ENCODE data around the gene TCERG1L. TPM values are rescaled to one million over a fixed set of nuclear protein-coding genes. Genes with fewer than 3 reads are reported as not detected.
A peak's percentile ranks its signal among the peaks of the same experiment; 100 is the strongest.

TCERG1L gene
- total and polyA plus RNA-seq, 9 of the 15 experiments (the other 6 are each of a cell fraction or from before 2014, with no cell fraction given): not detected

DNA sequence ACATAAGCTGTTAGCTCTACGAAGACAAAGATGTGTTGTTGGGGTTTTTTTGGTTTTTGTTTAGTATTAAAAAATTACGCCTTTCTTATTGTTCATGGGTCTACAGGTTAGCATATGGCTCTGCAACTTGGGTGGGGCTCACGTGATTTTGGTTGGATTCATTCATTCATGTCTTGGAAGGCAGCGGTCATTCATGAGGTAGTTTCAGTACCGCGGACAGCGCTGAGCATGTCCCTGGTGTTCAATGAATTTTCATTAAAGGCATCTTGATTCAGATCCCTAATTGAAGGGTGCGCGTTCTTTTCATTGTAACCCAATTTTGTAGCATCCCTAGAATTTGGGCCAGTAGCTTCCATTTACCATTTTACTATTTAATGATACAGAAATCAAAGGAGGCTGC, 42.9 kb upstream of the TCERG1L start:
- H3K27ac ChIP-seq (ENCODE audit: extremely low read depth, low read depth, low read length): no peak overlapping the region
- no peaks in the 10 kb centered on the region for H4K20me1 ChIP-seq (replicated peaks; ENCODE audit: control insufficient read depth, insufficient read depth, low read length)
- no TSS peak for BruUV-seq (replicated peaks)
- no peaks in the 10 kb centered on the region for H3K27me3 ChIP-seq (ENCODE audit: control insufficient read depth in 2 of 2, insufficient read depth in 2 of 2, low read length in 2 of 2)
- no peak overlapping the region for H3K9ac ChIP-seq (ENCODE audit: insufficient read depth in 1 of 2, low read depth in 2 of 2, low read length in 2 of 2)
- no peaks in the 10 kb centered on the region for H3K9me3 ChIP-seq (replicated peaks; ENCODE audit: control insufficient read depth, insufficient read depth, low read depth, low read length)
- in situ Hi-C loops (cut with MboI) (no loop called here), intact Hi-C loops (cut with micrococcal nuclease) (no loop called here)
- no peaks in the 10 kb centered on the region for H3K9me1 ChIP-seq (ENCODE audit: control insufficient read depth, insufficient read depth, low read length)
- POLR2A ChIA-PET: no interaction called here
- no peak for TF ChIP-seq ZNF668 (CRISPR knock-in tag; IDR thresholded peaks at IDR 0.05)
- TF ChIP-seq ZNF24 (IDR thresholded peaks at IDR 0.05): peak; percentile 56; the same call in 1 of the 2 replicates
- no peak for TF ChIP-seq FOXA3 (CRISPR knock-in tag; conservative IDR thresholded peaks at IDR 0.05 in 1 of 2, IDR thresholded peaks at IDR 0.05 in 1 of 2)
- TF ChIP-seq SMARCE1 (IDR thresholded peaks at IDR 0.05): no peak
- no peak for TF ChIP-seq NCOA6 (IDR thresholded peaks at IDR 0.05)
- no peak for TF ChIP-seq LARP7 (IDR thresholded peaks at IDR 0.05)
- TF ChIP-seq, protein P1, sequence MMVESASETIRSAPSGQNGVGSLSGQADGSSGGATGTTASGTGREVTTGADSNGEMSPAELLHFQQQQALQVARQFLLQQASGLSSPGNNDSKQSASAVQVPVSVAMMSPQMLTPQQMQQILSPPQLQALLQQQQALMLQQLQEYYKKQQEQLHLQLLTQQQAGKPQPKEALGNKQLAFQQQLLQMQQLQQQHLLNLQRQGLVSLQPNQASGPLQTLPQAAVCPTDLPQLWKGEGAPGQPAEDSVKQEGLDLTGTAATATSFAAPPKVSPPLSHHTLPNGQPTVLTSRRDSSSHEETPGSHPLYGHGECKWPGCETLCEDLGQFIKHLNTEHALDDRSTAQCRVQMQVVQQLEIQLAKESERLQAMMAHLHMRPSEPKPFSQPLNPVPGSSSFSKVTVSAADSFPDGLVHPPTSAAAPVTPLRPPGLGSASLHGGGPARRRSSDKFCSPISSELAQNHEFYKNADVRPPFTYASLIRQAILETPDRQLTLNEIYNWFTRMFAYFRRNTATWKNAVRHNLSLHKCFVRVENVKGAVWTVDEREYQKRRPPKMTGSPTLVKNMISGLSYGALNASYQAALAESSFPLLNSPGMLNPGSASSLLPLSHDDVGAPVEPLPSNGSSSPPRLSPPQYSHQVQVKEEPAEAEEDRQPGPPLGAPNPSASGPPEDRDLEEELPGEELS (CRISPR knock-in tag; IDR thresholded peaks at IDR 0.05; ENCODE audit: borderline replicate concordance): no peak
- TF ChIP-seq MIER1 (IDR thresholded peaks at IDR 0.05; ENCODE audit: low read depth): peak; percentile 83
- peak; percentile 92 for TF ChIP-seq EHMT2 (IDR thresholded peaks at IDR 0.05)
- no peak for TF ChIP-seq OTX1 (CRISPR knock-in tag; IDR thresholded peaks at IDR 0.05)
- no peak for TF ChIP-seq ZNF780A (CRISPR knock-in tag; IDR thresholded peaks at IDR 0.05)
- TF ChIP-seq E2F3 (CRISPR knock-in tag; IDR thresholded peaks at IDR 0.05): no peak
- TF ChIP-seq, protein P2, sequence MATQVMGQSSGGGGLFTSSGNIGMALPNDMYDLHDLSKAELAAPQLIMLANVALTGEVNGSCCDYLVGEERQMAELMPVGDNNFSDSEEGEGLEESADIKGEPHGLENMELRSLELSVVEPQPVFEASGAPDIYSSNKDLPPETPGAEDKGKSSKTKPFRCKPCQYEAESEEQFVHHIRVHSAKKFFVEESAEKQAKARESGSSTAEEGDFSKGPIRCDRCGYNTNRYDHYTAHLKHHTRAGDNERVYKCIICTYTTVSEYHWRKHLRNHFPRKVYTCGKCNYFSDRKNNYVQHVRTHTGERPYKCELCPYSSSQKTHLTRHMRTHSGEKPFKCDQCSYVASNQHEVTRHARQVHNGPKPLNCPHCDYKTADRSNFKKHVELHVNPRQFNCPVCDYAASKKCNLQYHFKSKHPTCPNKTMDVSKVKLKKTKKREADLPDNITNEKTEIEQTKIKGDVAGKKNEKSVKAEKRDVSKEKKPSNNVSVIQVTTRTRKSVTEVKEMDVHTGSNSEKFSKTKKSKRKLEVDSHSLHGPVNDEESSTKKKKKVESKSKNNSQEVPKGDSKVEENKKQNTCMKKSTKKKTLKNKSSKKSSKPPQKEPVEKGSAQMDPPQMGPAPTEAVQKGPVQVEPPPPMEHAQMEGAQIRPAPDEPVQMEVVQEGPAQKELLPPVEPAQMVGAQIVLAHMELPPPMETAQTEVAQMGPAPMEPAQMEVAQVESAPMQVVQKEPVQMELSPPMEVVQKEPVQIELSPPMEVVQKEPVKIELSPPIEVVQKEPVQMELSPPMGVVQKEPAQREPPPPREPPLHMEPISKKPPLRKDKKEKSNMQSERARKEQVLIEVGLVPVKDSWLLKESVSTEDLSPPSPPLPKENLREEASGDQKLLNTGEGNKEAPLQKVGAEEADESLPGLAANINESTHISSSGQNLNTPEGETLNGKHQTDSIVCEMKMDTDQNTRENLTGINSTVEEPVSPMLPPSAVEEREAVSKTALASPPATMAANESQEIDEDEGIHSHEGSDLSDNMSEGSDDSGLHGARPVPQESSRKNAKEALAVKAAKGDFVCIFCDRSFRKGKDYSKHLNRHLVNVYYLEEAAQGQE (IDR thresholded peaks at IDR 0.05; ENCODE audit: borderline replicate concordance): peak; percentile 94
- TF ChIP-seq, protein P2 (CRISPR knock-in tag; IDR thresholded peaks at IDR 0.05; ENCODE audit: low read depth): peak; percentile 87
- 2% methylated on average over 9 of the region's 9 CpGs for WGBS (ENCODE audit: insufficient coverage, low coverage, missing lambda C conversion rate)
- CTCF ChIA-PET (ENCODE audit: low intra/inter-chr PET ratio): no interaction called here
- FAIRE-seq: no peak
- H3K4me1 ChIP-seq (replicated peaks in 1 of 2; ENCODE audit: control insufficient read depth in 2 of 2, insufficient read depth in 2 of 2, low read length in 2 of 2): no peaks in the 10 kb centered on the region; a peak in 1 of 5 replicates
- no peak overlapping the region for H3K4me3 ChIP-seq
- peak in 2 of 4 experiments; percentile 8 to 9 for DNase-seq (ENCODE audit: extremely low read depth in 1 of 4, low spot score in 3 of 4)
- no peak for ATAC-seq
- H3K36me3 ChIP-seq (ENCODE audit: control insufficient read depth, insufficient read depth, low read length): no peaks in the 10 kb centered on the region
- no peak overlapping the region for H3K4me2 ChIP-seq (ENCODE audit: insufficient read depth, low read length)
- no peak overlapping the region for H2AFZ ChIP-seq (ENCODE audit: low read depth, low read length)
- no peaks in the 10 kb centered on the region for H3K79me2 ChIP-seq (ENCODE audit: control insufficient read depth, insufficient read depth, low read length)
